IMR-90 (cell line): ENCODE measurements around the gene SOX6. TPM values are rescaled to one million over a fixed set of nuclear protein-coding genes. Genes with fewer than 3 reads are reported as not detected.

ENCODE experiments used
- ATAC-seq: fragments of 200-7000 bp; cut with Tn5 transposase; 2 replicates; pipeline ENCODE4 v1.9.1; 2020; ENCODE audit warnings: low read depth, mild to moderate bottlenecking, moderate library complexity
- BruUV-seq: library from RNA; stranded (reverse); fragments of 400-500 nt; replicated peaks from 2 replicates; lab custom pipeline; 2021; lab: Mats Ljungman, UMichigan
- CTCF ChIA-PET: fragments of 300-600 bp; formaldehyde crosslinking; extraction: SDS; loops from one replicate; lab custom pipeline; 2021; ENCODE audit warnings: antibody characterized with exemption; lab: Yijun Ruan, JAX
- POLR2A ChIA-PET: fragments of 300-600 bp; sonication (Branson Sonifier 250); formaldehyde crosslinking; loops from one replicate; lab custom pipeline; 2022; ENCODE audit warnings: antibody characterized with exemption; ENCODE audit not compliant: unreplicated experiment; lab: Charles Lee
- DNase-seq: peaks from one replicate; pipeline ENCODE4 v3.0.0; 2013
- H2AFZ ChIP-seq: replicated peaks from 2 replicates; pipeline ENCODE3; 2013; ENCODE audit warnings: low read length, mild to moderate bottlenecking; ENCODE audit not compliant: poor library complexity
- H2AK5ac ChIP-seq: 2 replicates; pipeline ENCODE4 v1.6.1; 2013; ENCODE audit warnings: low read depth, low read length, inconsistent platforms
- H2AK9ac ChIP-seq: replicated peaks from 2 replicates; pipeline ENCODE3; 2013; ENCODE audit warnings: mild to moderate bottlenecking, low read depth, low read length, moderate library complexity; ENCODE audit not compliant: poor library complexity
- H2BK120ac ChIP-seq: 2 replicates; pipeline ENCODE4 v1.6.1; 2013; ENCODE audit warnings: low read depth, low read length, inconsistent platforms
- H2BK15ac ChIP-seq: 3 replicates; pipeline ENCODE4 v1.6.1; 2013; ENCODE audit warnings: low read depth, low read length, inconsistent platforms
- H2BK20ac ChIP-seq: 2 replicates; pipeline ENCODE4 v1.6.1; 2013; ENCODE audit warnings: low read depth, mild to moderate bottlenecking, inconsistent platforms, low read length, moderate library complexity
- H2BK5ac ChIP-seq: 2 replicates; pipeline ENCODE4 v1.6.1; 2013; ENCODE audit warnings: mild to moderate bottlenecking, low read depth, low read length, inconsistent platforms; ENCODE audit not compliant: poor library complexity, severe bottlenecking
- H3K14ac ChIP-seq: replicated peaks from 2 replicates; pipeline ENCODE4 v1.6.1; 2013; ENCODE audit warnings: low read depth, low read length, inconsistent platforms
- H3K18ac ChIP-seq: 2 replicates; pipeline ENCODE4 v1.6.1; 2013; ENCODE audit warnings: low read depth, low read length, control low read depth
- H3K23ac ChIP-seq: 2 replicates; pipeline ENCODE4 v1.6.1; 2013; ENCODE audit warnings: low read depth, low read length, inconsistent platforms
- H3K27ac ChIP-seq: 2 replicates; pipeline ENCODE4 v1.5.1; 2013; ENCODE audit warnings: mild to moderate bottlenecking, control low read depth, low read length; ENCODE audit not compliant: insufficient read depth
- H3K27me3 ChIP-seq: 2 replicates; pipeline ENCODE4 v1.6.1; 2013; ENCODE audit warnings: low read length; ENCODE audit not compliant: control insufficient read depth, insufficient read depth
- H3K36me3 ChIP-seq: 2 replicates; pipeline ENCODE4 v1.6.1; 2013; ENCODE audit warnings: low read length, mixed read lengths; ENCODE audit not compliant: control insufficient read depth, insufficient read depth
- H3K4ac ChIP-seq: 2 replicates; pipeline ENCODE4 v1.6.1; 2013; ENCODE audit warnings: low read depth, low read length, inconsistent platforms
- H3K4me1 ChIP-seq: 2 replicates; pipeline ENCODE4 v1.6.1; 2013; ENCODE audit warnings: low read length, mixed read lengths; ENCODE audit not compliant: control insufficient read depth, insufficient read depth
- H3K4me2 ChIP-seq: 2 replicates; pipeline ENCODE4 v1.6.1; 2013; ENCODE audit warnings: low read depth, mild to moderate bottlenecking, control low read depth, low read length, moderate library complexity
- H3K4me3 ChIP-seq: 2 replicates; pipeline ENCODE4 v1.5.1; 2013; ENCODE audit warnings: low read depth, mild to moderate bottlenecking, control low read depth, low read length, moderate library complexity; ENCODE audit not compliant: insufficient read depth
- H3K56ac ChIP-seq: 2 replicates; pipeline ENCODE4 v1.6.1; 2013; ENCODE audit warnings: low read length, inconsistent platforms; ENCODE audit not compliant: insufficient read depth; ENCODE audit errors: extremely low read depth
- H3K79me1 ChIP-seq, 2 experiments: 2 replicates each; pipeline ENCODE4 v1.6.1; 2013; ENCODE audit warnings: low read length in 2 of 2, inconsistent platforms in 1 of 2, low read depth in 1 of 2
- H3K9ac ChIP-seq: 2 replicates; pipeline ENCODE4 v1.6.1; 2013; ENCODE audit warnings: low read depth, low read length, control low read depth
- H3K9me1 ChIP-seq: 2 replicates; pipeline ENCODE4 v1.6.1; 2013; ENCODE audit warnings: low read length, inconsistent platforms; ENCODE audit not compliant: insufficient read depth
- H3K9me3 ChIP-seq: 2 replicates; pipeline ENCODE4 v1.6.1; 2013; ENCODE audit warnings: low read length; ENCODE audit not compliant: control insufficient read depth, insufficient read depth
- H4K20me1 ChIP-seq: 2 replicates; pipeline ENCODE4 v1.6.1; 2013; ENCODE audit warnings: low read length, inconsistent platforms; ENCODE audit not compliant: insufficient read depth
- H4K5ac ChIP-seq: 2 replicates; pipeline ENCODE4 v1.6.1; 2013; ENCODE audit warnings: mild to moderate bottlenecking, low read depth, low read length, control low read depth
- H4K8ac ChIP-seq, 2 experiments: 2 replicates each; pipeline ENCODE4 v1.6.1; 2013; ENCODE audit warnings: low read depth in 2 of 2, low read length in 2 of 2, control low read depth in 1 of 2, inconsistent platforms in 1 of 2
- H4K91ac ChIP-seq: 2 replicates; pipeline ENCODE4 v1.6.1; 2013; ENCODE audit warnings: low read depth, low read length, inconsistent platforms; ENCODE audit not compliant: insufficient read depth
- BHLHE40 ChIP-seq: fragments of 150-350 bp; IDR thresholded peaks from 2 replicates; pipeline ENCODE4 v1.6.1; 2016; ENCODE audit warnings: mild to moderate bottlenecking, low read depth, low read length
- CEBPB ChIP-seq: IDR thresholded peaks from 2 replicates; pipeline ENCODE4 v1.6.1; 2012; ENCODE audit warnings: low read depth, low read length, improper control_type of control experiment
- CHD1 ChIP-seq: IDR thresholded peaks from 2 replicates; pipeline ENCODE4 v1.6.1; 2012; ENCODE audit warnings: low read depth, low read length, improper control_type of control experiment
- CTCF ChIP-seq: conservative IDR thresholded peaks from 2 replicates; pipeline ENCODE4 v1.5.1; 2012; ENCODE audit warnings: mild to moderate bottlenecking, low read depth, low read length, improper control_type of control experiment
- ELK1 ChIP-seq: fragments of 150-350 bp; IDR thresholded peaks from 2 replicates; pipeline ENCODE4 v1.6.1; 2016; ENCODE audit warnings: low read depth, mild to moderate bottlenecking, low read length, moderate library complexity, borderline replicate concordance
- FOS ChIP-seq: fragments of 150-350 bp; IDR thresholded peaks from 2 replicates; pipeline ENCODE4 v1.6.1; 2016; ENCODE audit warnings: low read depth, low read length
- MAFK ChIP-seq: IDR thresholded peaks from 2 replicates; pipeline ENCODE4 v1.6.1; 2012; ENCODE audit warnings: low read depth, low read length, improper control_type of control experiment
- MAZ ChIP-seq: IDR thresholded peaks from 2 replicates; pipeline ENCODE4 v1.6.1; 2012; ENCODE audit warnings: low read depth, mild to moderate bottlenecking, low read length, improper control_type of control experiment, moderate library complexity, borderline replicate concordance
- MXI1 ChIP-seq: IDR thresholded peaks from 2 replicates; pipeline ENCODE4 v1.6.1; 2012; ENCODE audit warnings: low read depth, mild to moderate bottlenecking, low read length, moderate library complexity, borderline replicate concordance
- NFE2L2 ChIP-seq: fragments of 150-350 bp; IDR thresholded peaks from 2 replicates; pipeline ENCODE4 v1.6.1; 2016; ENCODE audit warnings: low read depth, mild to moderate bottlenecking, low read length
- POLR2A ChIP-seq: IDR thresholded peaks from 2 replicates; pipeline ENCODE4 v1.6.1; 2012; ENCODE audit warnings: mild to moderate bottlenecking, low read depth, low read length
- RAD21 ChIP-seq: IDR thresholded peaks from 2 replicates; pipeline ENCODE4 v1.6.1; 2012; ENCODE audit warnings: low read length, improper control_type of control experiment
- RCOR1 ChIP-seq: IDR thresholded peaks from 2 replicates; pipeline ENCODE4 v1.6.1; 2012; ENCODE audit warnings: mild to moderate bottlenecking, low read length, improper control_type of control experiment; ENCODE audit not compliant: insufficient replicate concordance
- RFX5 ChIP-seq: IDR thresholded peaks from 2 replicates; pipeline ENCODE4 v1.8.0; 2012; ENCODE audit warnings: low read depth, mild to moderate bottlenecking, low read length, moderate library complexity
- SMC3 ChIP-seq: fragments of 150-350 bp; IDR thresholded peaks from 2 replicates; pipeline ENCODE4 v1.6.1; 2016; ENCODE audit warnings: low read depth, mild to moderate bottlenecking, antibody characterized with exemption, low read length, moderate library complexity
- USF2 ChIP-seq: fragments of 150-350 bp; IDR thresholded peaks from 2 replicates; pipeline ENCODE4 v1.6.1; 2017; ENCODE audit warnings: mild to moderate bottlenecking, antibody characterized with exemption, low read length, low read depth
- WGBS, 2 experiments: methylation state at CpG; one replicate each; pipeline versions ENCODE4 v1.1.5 to v1.1.7; 2013; ENCODE audit warnings: missing lambda C conversion rate in 2 of 2; ENCODE audit not compliant: insufficient read length in 1 of 2; ENCODE audit errors: extremely low coverage in 2 of 2; 5-methylcytosine and 5-hydroxymethylcytosine counted together
- dilution Hi-C: fragments of 300-500 bp; cut with HindIII; formaldehyde crosslinking; loops from one replicate; pipeline ENCODE4 v1.14.3; 2018; ENCODE audit warnings: low sequenced_read_pairs; ENCODE audit not compliant: unreplicated experiment
- in situ Hi-C: fragments of 300-500 bp; cut with MboI; formaldehyde crosslinking; loops from 3 replicates; pipeline ENCODE4 v1.14.3; 2019; ENCODE audit warnings: low sequenced_read_pairs, inconsistent platforms, mixed read lengths
- intact Hi-C: fragments of 100-400 bp; cut with micrococcal nuclease; formaldehyde crosslinking; loops from 2 replicates; pipeline ENCODE4 v1.10.0; 2022
- polyA plus RNA-seq, 3 experiments: library from polyadenylated mRNA; depleted of rRNA; stranded (reverse); fragments of >200 nt; gene quantifications; 2 replicates each; pipeline ENCODE4 v1.2.3, GENCODE V29; 2012; ENCODE audit warnings: low replicate concordance in 1 of 3
- total RNA-seq: library from RNA; depleted of rRNA; stranded (reverse); fragments of >200 nt; gene quantifications from 2 replicates; pipeline ENCODE4 v1.2.3, GENCODE V29; 2012

The SOX6 gene
- total and polyA plus RNA-seq, 2 of the 4 experiments (the other 2 are of a cell fraction): 1.7 to 7.7 TPM

- no peak overlapping the region for H3K4ac ChIP-seq
- H3K4me1 ChIP-seq: no peaks in the 10 kb centered on the region
- H3K9me1 ChIP-seq: no peaks in the 10 kb centered on the region; the same call in 1 of the 2 replicates
- no peak overlapping the region for H4K91ac ChIP-seq
- H2BK5ac ChIP-seq: no peak overlapping the region
- in situ Hi-C loops: no loop called here
- H3K4me2 ChIP-seq: no peak overlapping the region
- H3K36me3 ChIP-seq: no peaks in the 10 kb centered on the region
- no peak overlapping the region for H4K5ac ChIP-seq
- CTCF ChIA-PET: no interaction called here
- no peak overlapping the region for H2BK20ac ChIP-seq
- no peak overlapping the region for H3K4me3 ChIP-seq
- DNase-seq: no peak
- no CpG with 5 or more reads among the region's 4 CpGs for WGBS, 2 experiments
- intact Hi-C loops: no loop called here
- TF ChIP-seq MAZ: no peak
- no peak for TF ChIP-seq CTCF
- no peak for TF ChIP-seq FOS
- no peak for TF ChIP-seq NFE2L2
- no peak for TF ChIP-seq MXI1
- no peak for TF ChIP-seq RFX5
- no peak for TF ChIP-seq BHLHE40
- no peak for TF ChIP-seq RAD21
- no peak for TF ChIP-seq SMC3
- TF ChIP-seq MAFK: no peak
- TF ChIP-seq CEBPB: no peak
- no peak for TF ChIP-seq RCOR1
- no peak for TF ChIP-seq POLR2A
- no peak for TF ChIP-seq CHD1
- TF ChIP-seq USF2: no peak
- TF ChIP-seq ELK1: no peak
- H4K20me1 ChIP-seq: no peaks in the 10 kb centered on the region
- POLR2A ChIA-PET: no interaction called here
- no peak overlapping the region for H2BK15ac ChIP-seq
- no peak overlapping the region for H3K27ac ChIP-seq
- H3K9ac ChIP-seq: no peak overlapping the region
- no peak overlapping the region for H3K18ac ChIP-seq
- dilution Hi-C loops: no loop called here
- no peaks in the 10 kb centered on the region for H3K9me3 ChIP-seq
- BruUV-seq: no TSS peak
- no peak overlapping the region for H2AFZ ChIP-seq
- no peak overlapping the region for H3K23ac ChIP-seq
- no peaks in the 10 kb centered on the region; a peak in 1 of 4 replicates for H3K79me1 ChIP-seq
- H2AK9ac ChIP-seq: no peak overlapping the region
- H3K27me3 ChIP-seq: no peaks in the 10 kb centered on the region
- H2BK120ac ChIP-seq: no peak overlapping the region
- H3K14ac ChIP-seq: no peak overlapping the region
- H4K8ac ChIP-seq: no peak overlapping the region
- ATAC-seq: no peak
- H3K56ac ChIP-seq: no peak overlapping the region
- no peak overlapping the region for H2AK5ac ChIP-seq
Observed at GRCh38 chr11:16299390-16299789, 57.0 kb downstream of the SOX6 start.
